H1 (cell line): ENCODE data around the gene EED. TPM values are rescaled to one million over a fixed set of nuclear protein-coding genes. Genes with fewer than 3 reads are reported as not detected.

ENCODE experiments used
- CTCF ChIA-PET: fragments of 300-600 bp; sonication (Branson Sonifier 250); formaldehyde crosslinking; loops from one replicate; lab custom pipeline; 2021; ENCODE audit not compliant: partially characterized antibody; lab: Charles Lee
- POLR2A ChIA-PET: fragments of 300-600 bp; sonication (Branson Sonifier 250); formaldehyde crosslinking; loops from one replicate; lab custom pipeline; 2021; ENCODE audit warnings: inconsistent platforms; ENCODE audit not compliant: partially characterized antibody; lab: Charles Lee
- DNase-seq, 2 experiments: peaks; one replicate each; pipeline versions ENCODE4 v3.0.0 to v3.0.0-alpha.2; 2010 to 2022; ENCODE audit warnings: low spot score in 2 of 2, low read depth in 1 of 2, mixed read lengths in 1 of 2
- FAIRE-seq: peaks from 2 replicates; lab custom pipeline; 2011; peaks lifted over from hg19 to GRCh38; lab: Jason Lieb, UNC
- H2AFZ ChIP-seq: 2 replicates; pipeline ENCODE4 v1.8.1; 2012; ENCODE audit warnings: low read length, inconsistent platforms
- H2AK5ac ChIP-seq: 2 replicates; pipeline ENCODE4 v1.6.1; 2013; ENCODE audit warnings: low read depth, low read length
- H2BK120ac ChIP-seq: replicated peaks from 2 replicates; pipeline ENCODE3; 2013; ENCODE audit warnings: low read depth, low read length, inconsistent platforms
- H2BK12ac ChIP-seq: 2 replicates; pipeline ENCODE4 v1.6.1; 2013; ENCODE audit warnings: low read depth, low read length
- H2BK15ac ChIP-seq: 2 replicates; pipeline ENCODE4 v1.6.1; 2013; ENCODE audit warnings: low read length
- H2BK20ac ChIP-seq: 2 replicates; pipeline ENCODE4 v1.6.1; 2013; ENCODE audit warnings: low read length
- H2BK5ac ChIP-seq: 2 replicates; pipeline ENCODE4 v1.6.1; 2013; ENCODE audit warnings: low read depth, low read length
- H3K14ac ChIP-seq: 2 replicates; pipeline ENCODE4 v1.6.1; 2013; ENCODE audit warnings: inconsistent platforms; ENCODE audit not compliant: insufficient read length
- H3K18ac ChIP-seq: 2 replicates; pipeline ENCODE4 v1.6.1; 2013; ENCODE audit warnings: low read length; ENCODE audit errors: extremely low read depth
- H3K23ac ChIP-seq: 2 replicates; pipeline ENCODE4 v1.6.1; 2013; ENCODE audit warnings: inconsistent platforms; ENCODE audit not compliant: insufficient read length
- H3K23me2 ChIP-seq: 2 replicates; pipeline ENCODE4 v1.6.1; 2013; ENCODE audit warnings: low read depth, low read length
- H3K27ac ChIP-seq: 2 replicates; pipeline ENCODE4 v1.6.1; 2011; ENCODE audit warnings: low read depth, low read length, inconsistent platforms
- H3K27me3 ChIP-seq, 4 experiments: replicated peaks in 1 of 4; 1 replicate in 1 of 4; 2 replicates in 3 of 4; pipeline versions ENCODE4 v1.6.1 to v1.8.1; 2011 to 2013; ENCODE audit warnings: low read length in 3 of 4, mild to moderate bottlenecking in 3 of 4, inconsistent platforms in 2 of 4, mixed read lengths in 2 of 4, moderate library complexity in 1 of 4; ENCODE audit not compliant: control insufficient read depth in 3 of 4, insufficient read depth in 3 of 4; ENCODE audit errors: extremely low read depth in 1 of 4
- H3K36me3 ChIP-seq, 4 experiments: 2 replicates each; pipeline versions ENCODE4 v1.6.1 to v1.8.1; 2011 to 2013; ENCODE audit warnings: mild to moderate bottlenecking in 4 of 4, low read length in 3 of 4, moderate library complexity in 2 of 4, control low read depth in 1 of 4, inconsistent platforms in 1 of 4; ENCODE audit not compliant: insufficient read depth in 4 of 4, control insufficient read depth in 2 of 4
- H3K4ac ChIP-seq: replicated peaks from 2 replicates; pipeline ENCODE3; 2013; ENCODE audit warnings: low read length, low read depth, mixed read lengths, inconsistent platforms; ENCODE audit not compliant: insufficient read length
- H3K4me1 ChIP-seq, 4 experiments: replicated peaks in 1 of 4; 1 replicate in 1 of 4; 2 replicates in 3 of 4; pipeline versions ENCODE4 v1.6.1 to v1.8.1; 2011 to 2013; ENCODE audit warnings: low read length in 3 of 4, inconsistent platforms in 2 of 4, mixed read lengths in 1 of 4; ENCODE audit not compliant: insufficient read depth in 4 of 4, control insufficient read depth in 3 of 4
- H3K4me2 ChIP-seq, 2 experiments: 2 replicates each; pipeline versions ENCODE4 v1.6.1 to v1.8.1; 2011 to 2013; ENCODE audit warnings: low read depth in 2 of 2, low read length in 2 of 2, control low read depth in 1 of 2, inconsistent platforms in 1 of 2, mild to moderate bottlenecking in 1 of 2; ENCODE audit not compliant: insufficient read depth in 1 of 2
- H3K4me3 ChIP-seq, 4 experiments: fragments of 200-600, 300-600 bp in 1 of 4; sonication (generic), shearing (Covaris generic), sonication (Bioruptor Twin) in 1 of 4; 2 replicates each; pipeline versions ENCODE4 v1.5.1 to v1.8.1; 2011 to 2016; ENCODE audit warnings: low read length in 4 of 4, low read depth in 3 of 4, control low read depth in 2 of 4, inconsistent platforms in 2 of 4, mild to moderate bottlenecking in 2 of 4, mixed read lengths in 1 of 4, moderate library complexity in 1 of 4; ENCODE audit not compliant: insufficient read depth in 2 of 4; ENCODE audit errors: extremely low read depth in 1 of 4
- H3K56ac ChIP-seq: replicated peaks from 2 replicates; pipeline ENCODE3; 2013; ENCODE audit warnings: low read depth, mild to moderate bottlenecking, mixed read lengths, low read length, inconsistent platforms; ENCODE audit not compliant: insufficient read length
- H3K79me1 ChIP-seq: 2 replicates; pipeline ENCODE4 v1.6.1; 2013; ENCODE audit warnings: low read depth, low read length, control low read depth
- H3K79me2 ChIP-seq, 2 experiments: 2 replicates each; pipeline versions ENCODE4 v1.6.1 to v1.8.1; 2012 to 2013; ENCODE audit warnings: low read length in 2 of 2, mild to moderate bottlenecking in 2 of 2, inconsistent platforms in 1 of 2; ENCODE audit not compliant: insufficient read depth in 2 of 2, control insufficient read depth in 1 of 2
- H3K9ac ChIP-seq, 4 experiments: replicated peaks in 1 of 4; 1 replicate in 1 of 4; 2 replicates in 3 of 4; pipeline versions ENCODE4 v1.6.1 to v1.8.1; 2011 to 2013; ENCODE audit warnings: low read depth in 3 of 4, low read length in 3 of 4, control low read depth in 2 of 4, mild to moderate bottlenecking in 2 of 4, moderate library complexity in 2 of 4, inconsistent platforms in 1 of 4; ENCODE audit errors: extremely low read depth in 1 of 4
- H3K9me3 ChIP-seq, 2 experiments: 2 replicates each; pipeline versions ENCODE4 v1.6.1 to v1.8.1; 2012 to 2013; ENCODE audit warnings: mild to moderate bottlenecking in 2 of 2, moderate library complexity in 2 of 2, control low read depth in 1 of 2, inconsistent platforms in 1 of 2, low read depth in 1 of 2, low read length in 1 of 2, mixed read lengths in 1 of 2; ENCODE audit not compliant: insufficient read depth in 2 of 2
- H4K20me1 ChIP-seq, 2 experiments: replicated peaks in 1 of 2; 2 replicates each; pipeline versions ENCODE3 to v1.8.1; 2011 to 2013; ENCODE audit warnings: inconsistent platforms in 2 of 2, low read length in 2 of 2, mild to moderate bottlenecking in 1 of 2; ENCODE audit not compliant: insufficient read depth in 2 of 2, control insufficient read depth in 1 of 2
- H4K5ac ChIP-seq: 2 replicates; pipeline ENCODE4 v1.6.1; 2013; ENCODE audit warnings: low read length, low read depth, mixed read lengths, inconsistent platforms; ENCODE audit not compliant: insufficient read length
- H4K8ac ChIP-seq: 2 replicates; pipeline ENCODE4 v1.8.0; 2013; ENCODE audit warnings: mild to moderate bottlenecking, moderate library complexity, low read length, inconsistent platforms; ENCODE audit not compliant: insufficient read depth; ENCODE audit errors: extremely low read depth
- H4K91ac ChIP-seq: replicated peaks from 2 replicates; pipeline ENCODE3; 2013; ENCODE audit warnings: low read length, mixed read lengths, inconsistent platforms; ENCODE audit not compliant: insufficient read length
- BACH1 ChIP-seq: IDR thresholded peaks from 2 replicates; pipeline ENCODE4 v1.6.1; 2012; ENCODE audit warnings: low read length, improper control_type of control experiment
- CTBP2 ChIP-seq: IDR thresholded peaks from 2 replicates; pipeline ENCODE4 v1.7.0; 2011; ENCODE audit warnings: borderline replicate concordance, mild to moderate bottlenecking, moderate library complexity, mixed read lengths, low read length; ENCODE audit not compliant: insufficient read depth, insufficient read length
- JUND ChIP-seq: IDR thresholded peaks from 2 replicates; pipeline ENCODE4 v1.6.1; 2011; ENCODE audit warnings: mild to moderate bottlenecking, improper control_type of control experiment, low read length
- NRF1 ChIP-seq: IDR thresholded peaks from 2 replicates; pipeline ENCODE4 v1.6.1; 2011; ENCODE audit warnings: mild to moderate bottlenecking, low read depth, low read length, improper control_type of control experiment
- SIN3A ChIP-seq, 2 experiments: IDR thresholded peaks in 1 of 2; conservative IDR thresholded peaks in 1 of 2; 2 replicates each; pipeline ENCODE4 v1.6.1; 2011 to 2012; ENCODE audit warnings: low read length in 2 of 2, improper control_type of control experiment in 1 of 2, low read depth in 1 of 2, mild to moderate bottlenecking in 1 of 2
- WGBS, 2 experiments: shearing (Covaris generic) in 1 of 2; methylation state at CpG; one replicate each; pipeline versions ENCODE4 v1.1.6 to v1.1.7; 2013 to 2015; ENCODE audit warnings: low lambda C conversion rate in 2 of 2, mixed read lengths in 2 of 2, inconsistent platforms in 1 of 2, low coverage in 1 of 2, missing lambda C conversion rate in 1 of 2; ENCODE audit not compliant: insufficient replicate concordance in 2 of 2, insufficient coverage in 1 of 2, insufficient read length in 1 of 2; ENCODE audit errors: extremely low coverage in 1 of 2, missing lambda C conversion rate in 1 of 2; 5-methylcytosine and 5-hydroxymethylcytosine counted together
- polyA plus RNA-seq, 7 experiments: library from polyadenylated mRNA; depleted of rRNA in 3 of 7; stranded (reverse) in 5 of 7; unstranded in 2 of 7; fragments of >200 nt in 5 of 7; fragments of 200-250 nt in 2 of 7; gene quantifications; 1 replicate in 5 of 7; 2 replicates in 1 of 7; 4 replicates in 1 of 7; pipeline versions ENCODE4 v1.2.1 to v1.2.3, GENCODE V29; 2011 to 2013; ENCODE audit warnings: missing spikeins in 2 of 7, mixed read lengths in 2 of 7
- total RNA-seq: library from RNA; stranded (reverse); fragmentation: NEBNext Ultra II Directional; extraction: Animal tissue kit (Norgen Biotek cat#: 25700); gene quantifications from 2 replicates; pipeline ENCODE4 v1.2.1, GENCODE V29; 2021
- TF ChIP-seq, protein P1 (sequence below): IDR thresholded peaks from 2 replicates; pipeline ENCODE4 v1.6.1; 2012; ENCODE audit warnings: inconsistent platforms

Gene EED
- total and polyA plus RNA-seq, 2 of the 8 experiments (the other 6 are each of a cell fraction or from before 2014, with no cell fraction given): 12.6 to 26.9 TPM

GRCh38 chr11:86209806-86210657 is 34.5 kb upstream of the EED start:
- CTCF ChIA-PET: interaction anchor here (0.9 to 2.4 kb wide), 5 partner anchors 8 to 168 kb away, joined by 3 to 8 read pairs (median 4); no protein-coding TSS in a partner anchor
- POLR2A ChIA-PET: no interaction called here
- no peak overlapping the region for H3K56ac ChIP-seq
- no peaks in the 10 kb centered on the region for H3K79me2 ChIP-seq
- H3K9ac ChIP-seq: no peak overlapping the region
- no peaks in the 10 kb centered on the region for H3K27me3 ChIP-seq
- no peak overlapping the region for H2BK5ac ChIP-seq
- TF ChIP-seq NRF1: no peak
- TF ChIP-seq, protein P1, sequence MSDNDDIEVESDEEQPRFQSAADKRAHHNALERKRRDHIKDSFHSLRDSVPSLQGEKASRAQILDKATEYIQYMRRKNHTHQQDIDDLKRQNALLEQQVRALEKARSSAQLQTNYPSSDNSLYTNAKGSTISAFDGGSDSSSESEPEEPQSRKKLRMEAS: no peak
- no peak for TF ChIP-seq JUND
- no peak for TF ChIP-seq BACH1
- TF ChIP-seq SIN3A (conservative IDR thresholded peaks at IDR 0.05 in 1 of 2, IDR thresholded peaks at IDR 0.05 in 1 of 2; ENCODE audit: low read depth in 1 of 2, low read length in 2 of 2): no peak
- TF ChIP-seq CTBP2: no peak
- H4K20me1 ChIP-seq: no peaks in the 10 kb centered on the region
- no peak overlapping the region for H4K8ac ChIP-seq
- no peak overlapping the region for H3K4me3 ChIP-seq
- no peak overlapping the region for H2AFZ ChIP-seq
- H3K9me3 ChIP-seq: no peaks in the 10 kb centered on the region
- H2BK15ac ChIP-seq: no peak overlapping the region
- no peak overlapping the region for H3K23ac ChIP-seq
- no peaks in the 10 kb centered on the region for H3K4me1 ChIP-seq
- no peak for FAIRE-seq
- no peak overlapping the region for H4K91ac ChIP-seq
- H3K4ac ChIP-seq: no peak overlapping the region
- H3K36me3 ChIP-seq: no peaks in the 10 kb centered on the region
- no peak overlapping the region for H2BK120ac ChIP-seq
- H3K23me2 ChIP-seq: no peaks in the 10 kb centered on the region
- H3K27ac ChIP-seq: no peak overlapping the region
- no peak overlapping the region for H3K14ac ChIP-seq
- no peak overlapping the region for H2BK12ac ChIP-seq
- H4K5ac ChIP-seq: no peak overlapping the region
- no peak overlapping the region for H3K4me2 ChIP-seq
- no peak for DNase-seq
- H3K18ac ChIP-seq: no peak overlapping the region
- H3K79me1 ChIP-seq: no peaks in the 10 kb centered on the region
- no peak overlapping the region for H2BK20ac ChIP-seq
- 94% methylated on average over 9 of the region's 9 CpGs; no CpG with 5 or more reads in 1 of the 2 experiments for WGBS, 2 experiments
- H2AK5ac ChIP-seq: no peak overlapping the region
